HG02763 (cell line): ENCODE measurements around the gene SUCNR1.
"Not testable (repeated sequence)": the region's sequence is repeated elsewhere in the genome, so short reads cannot be mapped to it uniquely, and the experiment has no call there.

Experiments
- ATAC-seq: cut with Tn5 transposase; IDR thresholded peaks from one replicate; pipeline ENCODE4 v1.9.1; 2021; ENCODE audit warnings: mild to moderate bottlenecking, moderate library complexity; ENCODE audit not compliant: unreplicated experiment

SUCNR1 gene

DNA sequence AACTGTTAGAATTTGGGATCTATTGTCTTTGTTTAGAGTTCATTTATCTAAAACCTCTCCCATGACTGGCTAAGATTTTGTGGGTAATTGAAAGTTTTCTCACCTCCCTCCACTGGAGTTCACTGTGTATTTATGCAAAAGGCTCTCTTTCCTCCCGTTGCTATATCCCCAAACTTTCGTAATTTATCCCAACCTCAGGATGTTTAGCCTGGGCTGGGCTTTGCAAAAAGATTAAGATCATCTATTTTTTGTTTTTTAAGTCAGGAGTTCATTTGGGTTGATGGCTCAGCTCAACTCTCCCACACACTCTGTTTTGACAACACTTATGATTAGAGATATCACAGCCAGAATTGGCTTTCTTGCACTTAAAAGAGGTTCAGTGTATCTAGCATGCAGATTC lies 27.0 kb downstream of the SUCNR1 start:
- ATAC-seq, result no peak

DNA sequence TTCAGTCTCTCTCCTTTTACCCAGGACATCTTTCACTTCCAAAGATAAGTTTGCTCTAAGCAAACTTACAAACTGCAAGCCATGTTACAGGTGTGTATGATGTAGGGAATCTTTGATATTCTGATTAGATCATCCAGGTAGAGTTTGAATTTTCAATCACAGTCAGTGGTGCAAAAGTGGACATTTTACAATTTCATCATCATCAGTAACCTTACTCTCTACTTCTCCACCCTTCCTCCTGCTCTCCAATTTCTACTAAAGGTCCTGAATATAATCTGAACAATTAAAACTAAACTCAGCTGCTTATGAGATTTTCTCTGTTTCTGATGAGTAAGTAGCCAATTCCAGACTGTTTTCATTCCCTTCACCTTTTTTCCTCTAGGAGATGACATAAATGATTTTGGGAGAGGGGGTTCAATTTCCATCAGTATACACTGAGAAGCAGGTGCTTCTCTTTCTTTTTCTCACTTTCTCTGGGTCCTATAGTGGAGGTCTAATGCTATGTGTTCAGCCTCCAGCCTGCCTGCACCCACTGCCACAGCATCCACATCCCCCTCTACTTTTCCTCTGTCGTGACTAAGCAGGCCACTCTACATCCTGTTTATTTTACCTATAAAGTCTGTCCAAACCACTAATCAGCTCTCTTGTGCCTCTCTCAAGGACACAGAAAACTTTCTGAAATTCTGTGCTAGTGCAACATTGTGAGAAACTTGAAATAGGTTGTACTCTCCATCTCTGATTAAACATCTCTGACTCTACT lies 27.6 kb downstream of the SUCNR1 start:
- no peak for ATAC-seq

DNA sequence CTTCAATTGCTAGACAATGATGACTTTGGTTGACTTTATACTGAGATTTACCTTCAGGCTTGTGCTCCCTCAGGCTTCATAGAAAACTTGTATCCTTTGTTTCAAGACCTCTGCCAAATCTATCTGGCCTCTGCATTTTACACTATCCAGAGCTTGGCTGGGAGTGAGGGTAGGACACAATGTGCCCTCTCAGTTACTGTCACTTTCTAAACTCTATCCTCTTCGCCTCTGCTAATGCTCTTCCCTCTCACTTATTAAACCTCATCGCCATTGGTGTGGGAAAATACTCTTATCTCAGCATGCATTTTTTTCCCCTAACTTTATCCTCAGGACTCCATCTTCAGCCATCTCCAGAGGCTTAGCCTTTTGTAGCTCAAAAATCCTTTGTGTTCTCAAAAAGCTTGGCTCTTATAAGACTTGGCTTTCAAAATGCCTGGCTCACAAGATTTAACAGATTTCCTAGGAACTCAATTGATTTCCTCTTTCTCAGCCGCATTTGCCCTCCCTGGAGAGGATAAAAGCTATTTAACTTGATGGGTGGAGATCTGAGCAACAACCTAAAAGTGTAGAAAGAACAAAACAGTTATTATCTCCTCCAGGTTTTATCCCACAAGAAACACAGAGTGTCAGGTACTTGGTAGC lies 28.3 kb downstream of the SUCNR1 start:
- no peak for ATAC-seq

DNA sequence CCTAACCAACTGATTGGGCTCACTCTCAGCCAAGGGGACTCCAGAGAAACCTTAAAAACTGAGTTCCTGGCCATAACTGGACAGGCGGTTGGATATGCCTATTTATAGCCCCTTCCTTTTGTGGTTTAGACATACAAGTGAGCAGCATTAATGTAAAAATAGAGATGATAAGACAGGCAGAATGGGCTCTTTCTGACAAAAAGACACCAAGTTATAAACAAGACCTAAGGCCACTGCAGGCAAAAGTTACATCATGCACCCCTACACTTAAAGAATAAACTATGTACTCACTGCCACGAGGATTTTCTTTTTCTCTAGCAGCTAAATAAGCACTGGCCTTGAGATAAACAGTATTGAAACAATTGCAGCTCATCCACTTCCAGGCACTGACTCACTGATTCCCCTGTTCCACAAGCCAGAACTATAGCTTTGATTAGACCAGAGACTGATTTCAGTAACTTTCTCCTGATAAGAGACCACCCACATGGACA lies 30.1 kb downstream of the SUCNR1 start:
- no peak for ATAC-seq

DNA sequence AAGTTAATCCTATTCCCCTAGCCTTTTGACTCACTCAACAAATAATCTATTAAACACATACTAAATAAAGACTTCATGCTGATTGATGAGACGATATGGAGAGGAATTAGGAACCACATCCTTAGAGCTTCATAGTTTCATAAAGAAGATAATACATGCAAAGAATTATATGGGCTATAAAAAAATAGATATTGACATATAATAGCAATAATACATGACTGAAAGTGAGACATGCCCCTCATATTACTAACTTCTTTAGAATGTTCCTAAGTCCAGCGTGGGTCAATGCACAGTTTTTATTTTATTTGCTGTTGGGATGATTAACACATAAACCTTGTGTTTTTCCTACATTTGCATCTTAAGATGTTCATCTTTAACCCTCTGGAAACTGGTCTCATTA lies 32.2 kb downstream of the SUCNR1 start:
- ATAC-seq, result no peak

DNA sequence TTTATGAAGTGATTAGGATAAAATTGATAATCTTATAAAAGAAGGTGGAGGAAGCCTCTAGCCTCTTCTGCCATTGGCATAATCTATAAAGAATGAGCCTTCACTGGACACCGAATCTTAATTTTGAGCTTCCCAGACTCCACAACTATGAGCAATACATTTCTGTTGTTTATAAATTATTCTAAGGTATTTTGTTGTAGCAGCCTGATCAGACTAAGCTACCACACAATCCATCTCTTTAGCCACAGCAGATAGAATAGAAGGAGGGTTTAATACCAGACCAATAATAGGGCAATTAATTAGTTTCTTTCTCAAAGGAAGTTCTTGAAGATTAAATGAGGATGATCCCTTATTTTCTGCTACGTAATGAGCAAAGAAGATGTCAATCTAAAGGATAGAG lies 33.3 kb downstream of the SUCNR1 start:
- no peak for ATAC-seq

DNA sequence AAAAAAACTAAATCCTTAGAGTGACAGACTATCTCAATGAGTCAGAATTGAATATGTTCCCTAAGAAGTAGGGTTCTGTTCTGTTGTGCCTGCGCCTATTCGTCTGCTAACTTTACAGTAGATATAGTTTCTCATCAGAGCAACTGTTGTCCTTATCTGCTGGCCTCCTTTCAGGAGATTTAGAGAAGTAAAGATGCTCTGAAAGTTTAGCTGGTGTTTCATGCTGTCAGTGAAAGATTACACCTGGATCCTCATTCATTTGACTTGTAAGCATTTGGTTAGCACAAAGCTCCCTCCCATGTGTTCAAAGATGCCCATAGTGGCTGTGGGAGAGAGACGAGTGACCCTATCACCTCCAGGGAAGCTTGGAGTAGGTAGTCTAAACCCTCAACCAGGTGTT lies 35.0 kb downstream of the SUCNR1 start:
- ATAC-seq, result no peak

DNA sequence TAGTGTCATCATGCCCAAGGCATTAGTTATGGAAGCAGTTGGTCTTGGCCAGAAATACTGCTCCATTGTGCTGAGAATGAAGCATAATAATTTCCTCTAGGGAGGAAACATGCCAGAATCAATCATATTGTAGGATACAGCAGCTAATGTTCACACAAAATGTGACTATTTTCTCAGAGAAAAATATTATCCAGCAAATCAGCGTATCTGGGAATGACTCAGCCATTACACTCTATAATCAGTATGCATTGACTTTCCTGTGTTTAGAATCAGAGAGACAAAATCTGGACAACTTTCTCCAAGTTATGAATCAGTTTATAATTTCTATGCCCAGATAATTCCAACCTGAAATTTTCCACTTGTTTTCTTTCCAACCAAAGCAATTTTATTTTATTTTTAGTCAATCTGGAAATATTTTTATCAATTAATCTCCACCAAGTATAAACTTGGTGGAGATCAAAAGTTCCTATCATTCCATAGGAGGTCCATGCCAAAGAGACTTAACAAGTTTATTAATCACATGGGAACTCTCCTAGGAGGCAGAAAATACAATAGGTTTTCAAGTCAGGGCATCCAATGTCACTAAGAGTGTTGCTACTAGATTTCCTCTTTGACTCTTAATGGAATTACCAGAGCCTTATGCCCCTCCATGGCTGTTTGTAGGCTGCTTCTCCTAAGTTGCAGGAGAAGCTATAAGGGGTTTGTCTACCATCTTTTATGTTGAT lies 36.4 kb downstream of the SUCNR1 start:
- no peak for ATAC-seq

DNA sequence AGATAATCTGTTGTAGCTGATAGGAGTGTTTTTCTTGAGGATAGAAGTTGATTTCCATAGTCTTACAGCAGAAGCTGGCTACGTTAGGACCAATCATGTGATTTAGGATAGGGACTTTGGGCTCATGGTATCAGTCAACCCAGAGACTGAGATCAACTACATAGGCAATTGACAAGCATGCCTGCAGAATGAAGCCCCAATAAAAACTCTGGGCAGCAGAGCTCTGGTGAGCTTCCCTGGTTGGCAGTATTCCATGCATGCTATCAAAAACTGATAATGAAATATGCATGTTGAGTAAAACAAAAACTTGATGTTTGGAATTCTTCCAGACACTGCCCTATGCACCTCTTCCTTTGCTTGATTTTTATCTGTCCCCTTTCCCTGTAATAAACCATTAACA lies 38.0 kb downstream of the SUCNR1 start:
- no peak for ATAC-seq

DNA sequence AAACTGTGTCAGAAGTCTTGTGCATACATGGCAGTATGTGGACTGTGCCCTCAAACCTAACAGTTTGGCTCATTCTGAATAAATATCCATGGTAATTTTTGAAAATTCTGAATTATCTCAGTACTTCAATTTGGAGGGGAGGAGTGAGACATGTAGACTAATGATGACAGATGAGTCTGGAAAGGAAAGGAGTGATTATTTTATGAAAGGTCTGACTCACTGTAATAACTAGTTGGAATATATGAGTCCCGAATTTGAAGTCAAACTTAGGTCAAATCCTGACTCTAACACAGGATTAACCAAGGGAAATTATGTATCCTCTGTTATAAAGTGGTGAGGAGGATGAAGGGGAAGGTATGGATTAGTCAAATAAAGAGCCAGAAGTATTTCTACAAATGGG lies 38.6 kb downstream of the SUCNR1 start:
- no peak for ATAC-seq

DNA sequence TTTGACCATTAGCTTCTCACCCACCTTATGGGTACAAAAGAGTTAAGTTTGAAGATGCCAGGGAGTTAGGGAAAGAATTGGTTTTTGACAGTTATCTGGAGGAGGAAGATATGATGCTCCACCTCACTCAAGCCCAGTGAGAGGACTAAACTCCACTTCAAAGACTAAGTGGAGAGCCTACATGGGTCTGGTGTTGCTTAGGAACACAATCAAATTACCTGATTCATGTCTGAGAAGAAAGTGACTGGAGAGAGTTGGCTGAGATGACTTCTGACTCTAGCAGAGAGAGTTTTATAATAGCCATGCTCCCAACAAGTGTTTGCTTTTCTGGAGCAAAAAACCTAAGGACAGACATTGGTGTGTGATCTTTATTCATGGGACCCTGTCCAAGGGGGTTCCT lies 43.3 kb downstream of the SUCNR1 start:
- no peak for ATAC-seq

DNA sequence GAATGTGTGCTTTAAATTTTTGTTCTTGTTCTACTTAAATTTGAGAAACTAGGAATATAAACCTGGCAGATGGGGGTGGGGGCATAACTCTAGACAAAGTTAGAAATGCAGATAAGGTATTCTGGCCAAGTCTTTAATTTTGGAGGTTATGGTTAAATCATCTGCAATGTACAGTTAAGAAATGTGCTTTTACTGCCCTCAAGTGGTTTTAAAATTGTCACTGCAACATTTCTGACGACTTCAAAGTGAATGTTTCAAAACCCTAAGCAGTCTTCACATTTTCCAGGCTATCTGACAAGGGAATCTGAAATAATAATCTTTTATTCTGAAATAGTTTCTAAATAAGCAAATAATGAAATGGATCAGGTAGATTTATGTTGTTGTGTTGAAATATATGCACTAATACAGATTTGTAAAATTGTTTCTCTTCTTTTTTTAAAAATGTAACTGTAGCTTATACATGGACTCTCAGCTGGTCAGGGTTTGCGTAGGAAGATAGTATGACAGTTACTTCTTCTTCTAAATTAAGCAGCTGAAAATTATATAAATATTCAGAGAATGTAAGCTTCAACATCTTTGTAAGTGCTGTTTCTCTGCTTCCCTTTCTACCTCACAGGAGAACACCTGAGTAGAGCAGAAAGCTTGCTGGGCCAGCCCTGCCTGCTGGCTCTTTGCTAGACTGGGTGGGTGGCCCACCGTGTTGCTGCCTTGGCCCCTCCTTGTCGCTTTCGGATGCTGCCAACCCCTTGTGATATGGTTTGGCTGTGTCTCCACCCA lies 45.0 kb downstream of the SUCNR1 start:
- peak; percentile 48 for ATAC-seq

DNA sequence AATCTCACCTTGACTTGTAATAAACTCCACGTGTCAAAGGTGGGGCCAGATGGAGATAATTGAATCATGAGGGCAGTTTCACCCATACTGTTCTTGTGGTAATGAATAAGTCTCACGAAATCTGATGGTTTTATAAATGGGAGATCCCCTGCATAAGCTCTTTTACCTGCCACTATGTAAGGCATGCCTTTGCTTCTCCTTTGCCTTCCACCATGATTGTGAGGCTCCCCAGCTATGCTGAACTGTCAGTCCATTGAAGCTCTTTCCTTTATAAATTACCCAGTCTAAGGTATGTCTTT lies 45.5 kb downstream of the SUCNR1 start:
- no peak for ATAC-seq

DNA sequence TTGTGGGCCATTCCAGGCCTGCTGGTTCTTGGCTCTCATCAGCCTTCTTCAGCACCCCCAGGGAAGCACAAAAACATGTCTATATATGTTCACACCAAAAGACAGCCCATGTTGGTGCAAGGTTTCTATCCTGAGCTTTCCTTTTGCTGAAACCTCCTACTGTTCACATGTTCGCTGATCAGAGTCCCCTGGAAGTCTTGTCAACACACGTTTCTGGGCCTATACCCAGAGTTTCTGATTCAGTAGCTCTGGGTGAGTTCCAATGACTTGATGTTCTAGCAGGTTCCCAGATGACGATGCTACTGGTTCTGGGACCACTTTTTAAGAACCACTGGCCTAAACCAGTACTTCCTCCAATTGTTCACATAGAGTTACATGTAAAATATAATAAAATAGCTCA lies 46.0 kb downstream of the SUCNR1 start:
- ATAC-seq, result no peak

DNA sequence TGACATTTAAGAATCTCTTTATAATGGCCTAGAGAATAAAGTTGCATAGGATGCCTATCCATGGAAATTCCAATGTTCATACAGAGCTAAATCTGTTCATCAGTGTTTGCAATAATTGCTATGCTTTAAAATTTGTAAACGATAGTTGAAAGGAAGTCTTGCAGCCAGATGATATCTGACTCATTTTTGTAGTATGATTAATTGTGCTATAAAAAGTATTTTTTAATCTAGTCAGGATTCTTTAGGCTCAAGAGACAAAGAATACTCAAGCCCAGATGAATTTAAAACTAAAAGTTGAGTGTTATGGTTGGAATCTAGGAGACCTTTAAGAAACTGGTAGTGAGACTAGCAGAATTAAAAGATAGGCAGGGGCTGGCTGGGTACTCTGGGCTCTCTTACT lies 50.5 kb downstream of the SUCNR1 start:
- ATAC-seq, result no peak

DNA sequence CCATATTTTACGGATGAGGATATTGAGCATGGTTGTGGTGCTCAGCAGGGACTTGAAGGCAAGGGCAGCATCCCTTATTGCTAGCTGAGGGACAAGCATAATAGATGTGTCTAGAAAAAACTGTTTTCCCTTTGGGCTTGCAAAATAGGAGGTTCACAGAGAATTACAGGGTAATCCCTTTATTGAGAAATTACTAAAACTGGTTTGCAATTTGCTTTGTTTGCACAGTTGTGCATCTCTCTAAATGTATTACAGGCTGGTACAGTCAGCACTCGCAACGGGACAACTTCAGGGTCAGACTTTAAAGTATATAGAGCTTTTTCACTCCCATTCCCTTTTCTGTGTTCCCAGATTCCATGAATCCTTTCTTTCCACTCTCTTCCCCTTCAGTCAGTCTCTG lies 51.3 kb downstream of the SUCNR1 start:
- ATAC-seq, result no peak

DNA sequence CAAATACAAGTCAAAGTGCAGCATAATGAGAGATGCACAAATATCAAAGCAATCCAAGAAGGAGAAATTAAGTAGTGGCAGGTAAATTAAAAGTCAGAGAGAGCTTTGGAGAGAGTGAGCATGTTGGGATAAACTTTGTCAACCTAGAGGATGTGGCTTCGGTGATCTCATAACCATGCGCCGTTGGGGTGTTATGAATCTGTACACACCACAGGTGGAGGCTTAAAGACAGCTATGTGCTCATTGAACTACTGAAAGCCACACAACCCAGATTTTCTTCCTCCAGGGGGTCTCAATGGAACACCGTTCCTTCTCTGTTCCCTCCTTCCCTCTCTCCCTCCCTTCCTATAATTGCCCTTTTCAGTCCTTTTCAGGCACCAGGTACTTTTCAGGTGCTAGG lies 52.0 kb downstream of the SUCNR1 start:
- ATAC-seq, result no peak

DNA sequence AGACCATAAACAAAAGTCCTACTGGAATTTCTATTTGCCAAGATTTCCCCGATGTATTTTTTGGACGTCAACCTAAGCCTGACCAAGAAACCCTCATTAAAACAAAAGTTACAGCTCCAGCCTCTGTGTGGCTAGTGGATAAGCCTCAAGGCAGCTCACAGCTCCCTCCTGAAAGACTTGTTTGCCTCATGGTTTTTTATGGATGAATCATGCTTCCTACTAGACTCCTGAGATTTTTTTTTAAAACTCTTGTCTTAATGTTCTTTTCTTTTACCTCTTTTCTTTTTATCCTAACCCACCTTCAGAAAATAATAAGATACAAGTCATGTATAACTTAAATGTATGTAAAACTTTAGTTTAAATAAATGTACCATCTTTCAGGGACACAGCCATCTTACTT lies 52.4 kb downstream of the SUCNR1 start:
- no peak for ATAC-seq

DNA sequence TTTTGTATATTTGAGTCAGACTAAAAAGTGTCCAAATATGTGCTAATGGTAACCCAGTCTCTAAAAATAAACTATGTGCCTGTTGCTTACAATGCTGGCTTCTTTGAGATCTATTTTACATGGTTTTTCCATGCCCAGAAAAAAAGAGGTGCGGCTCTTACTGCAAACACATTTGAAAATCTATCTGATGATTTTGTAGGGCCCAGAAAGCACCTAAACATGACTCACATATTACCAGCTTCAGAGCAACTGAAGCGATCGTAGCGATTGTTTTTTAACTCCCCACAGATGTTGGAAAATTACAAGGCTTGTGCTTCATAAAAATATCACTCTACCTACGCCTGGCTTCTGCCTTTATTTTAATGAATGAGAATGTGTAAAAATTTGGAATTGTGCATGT lies 53.5 kb downstream of the SUCNR1 start:
- ATAC-seq, result no peak

DNA sequence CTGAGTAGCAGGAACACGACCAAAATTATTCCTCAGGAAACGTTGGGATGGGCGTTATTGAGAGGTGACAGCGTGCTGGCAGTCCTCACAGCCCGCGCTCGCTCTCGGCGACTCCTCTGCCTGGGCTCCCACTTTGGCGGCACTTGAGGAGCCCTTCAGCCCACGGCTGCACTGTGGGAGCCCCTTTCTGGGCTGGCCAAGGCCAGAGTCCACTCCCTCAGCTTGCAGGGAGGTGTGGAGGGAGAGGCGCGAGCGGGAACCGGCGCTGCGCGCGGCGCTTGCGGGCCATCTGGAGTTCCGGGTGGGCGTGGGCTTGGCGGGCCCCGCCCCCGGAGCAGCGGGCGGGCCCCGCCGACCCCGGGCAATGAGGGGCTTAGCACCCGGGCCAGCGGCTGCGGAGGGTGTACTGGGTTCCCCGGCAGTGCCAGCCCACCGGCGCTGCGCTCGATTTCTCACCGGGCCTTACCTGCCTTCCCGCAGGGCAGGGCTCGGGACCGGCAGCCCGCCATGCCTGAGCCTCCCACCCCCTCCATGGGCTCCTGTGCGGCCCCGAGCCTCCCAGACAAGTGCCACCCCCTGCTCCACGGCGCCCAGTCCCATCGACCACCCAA lies 54.6 kb downstream of the SUCNR1 start:
- ATAC-seq, result not testable (repeated sequence)

DNA sequence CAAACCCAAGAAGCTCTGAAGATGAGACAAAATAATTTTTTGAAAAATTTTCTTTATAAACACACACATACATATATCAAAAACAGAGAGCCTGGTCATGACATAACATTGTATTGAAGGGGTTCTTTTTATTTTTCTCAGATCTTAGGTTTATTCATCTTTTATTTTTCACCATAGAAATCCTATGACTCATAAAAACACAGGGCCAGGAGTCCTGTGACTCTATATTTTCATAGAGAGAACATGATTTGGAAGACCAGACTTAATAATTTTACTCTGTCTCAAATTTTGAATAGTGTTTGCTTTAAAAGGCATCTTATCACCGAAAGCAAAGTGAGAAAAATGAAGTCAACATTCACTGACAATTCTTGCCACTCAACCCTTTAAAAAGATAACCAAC lies 57.7 kb downstream of the SUCNR1 start:
- no peak for ATAC-seq
